HG02759 (cell line): ENCODE results near the gene ZNF615.
"Not testable (repeated sequence)": the region's sequence is repeated elsewhere in the genome, so short reads cannot be mapped to it uniquely, and the experiment has no call there.

Experiments
- ATAC-seq: cut with Tn5 transposase; IDR thresholded peaks from one replicate; pipeline ENCODE4 v1.9.1; 2021; ENCODE audit warnings: mild to moderate bottlenecking, moderate library complexity; ENCODE audit not compliant: unreplicated experiment

ZNF615 gene

GRCh38 chr19:51980926-51981325 lies 27.1 kb downstream of the ZNF615 start:
- not testable (repeated sequence) for ATAC-seq

GRCh38 chr19:51980116-51980736 lies 27.8 kb downstream of the ZNF615 start:
- ATAC-seq = no peak

- ATAC-seq = no peak
These were observed 29.1 kb downstream of the ZNF615 start for GRCh38 chr19:51978882-51979281.

GRCh38 chr19:51977346-51977745 lies 30.7 kb downstream of the ZNF615 start:
- no peak for ATAC-seq

GRCh38 chr19:51976852-51977251 lies 31.2 kb downstream of the ZNF615 start:
- no peak for ATAC-seq

DNA sequence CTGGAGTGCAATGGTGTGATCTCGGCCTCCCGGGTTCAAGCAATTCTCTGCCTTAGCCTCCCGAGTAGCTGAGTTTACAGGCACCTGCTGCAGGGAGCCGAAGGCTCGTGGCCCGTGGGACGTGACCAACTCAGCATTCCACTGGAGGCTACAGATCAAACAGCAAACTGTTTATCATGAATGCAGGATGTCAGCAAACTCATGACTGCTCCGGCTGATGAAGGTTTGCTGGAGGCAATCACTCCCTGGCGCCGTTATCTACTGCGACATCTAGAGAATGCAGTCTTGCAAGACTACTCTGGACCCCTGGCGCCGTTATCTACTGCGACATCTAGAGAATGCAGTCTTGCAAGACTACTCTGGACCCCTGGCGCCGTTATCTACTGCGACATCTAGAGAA lies 32.2 kb downstream of the ZNF615 start:
- ATAC-seq = not testable (repeated sequence)

- no peak for ATAC-seq
These were observed 36.4 kb downstream of the ZNF615 start for GRCh38 chr19:51971624-51972023.

DNA sequence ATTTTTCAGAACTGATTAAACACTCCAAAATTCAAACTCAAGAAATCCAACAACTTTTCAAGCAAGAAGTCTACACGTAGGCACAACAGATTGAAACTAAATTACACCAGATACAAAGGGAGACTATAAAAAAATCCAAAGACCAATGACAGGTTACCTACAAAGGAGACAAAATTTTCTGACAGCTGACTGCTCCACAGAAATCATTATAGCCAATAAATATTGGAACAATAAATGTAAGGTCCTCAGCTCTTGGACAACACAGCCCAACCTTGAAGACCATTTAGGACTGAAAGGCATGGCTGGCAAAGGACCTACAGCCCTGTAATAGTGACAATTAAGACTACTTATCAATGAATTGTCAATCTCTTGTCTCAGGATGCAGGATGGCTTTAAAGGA lies 37.3 kb downstream of the ZNF615 start:
- no peak for ATAC-seq

- no peak for ATAC-seq
These were observed 42.4 kb downstream of the ZNF615 start for GRCh38 chr19:51965583-51965982.

- not testable (repeated sequence) for ATAC-seq
These were observed 47.3 kb downstream of the ZNF615 start for GRCh38 chr19:51960621-51961233.

- ATAC-seq = no peak
These were observed 48.2 kb downstream of the ZNF615 start for GRCh38 chr19:51959791-51960190.

- not testable (repeated sequence) for ATAC-seq
These were observed 50.2 kb downstream of the ZNF615 start for GRCh38 chr19:51957846-51958245.

GRCh38 chr19:51948975-51949374 lies 59.0 kb downstream of the ZNF615 start:
- no peak for ATAC-seq

GRCh38 chr19:51946602-51947001 lies 61.4 kb downstream of the ZNF615 start:
- ATAC-seq = no peak

GRCh38 chr19:51944798-51945552 lies 63.0 kb downstream of the ZNF615 start:
- no peak for ATAC-seq
